ENCODE data around the gene GPR17. TPM values are rescaled to one million over a fixed set of nuclear protein-coding genes. Genes with fewer than 3 reads are reported as not detected.

The GPR17 gene
- polyA plus RNA-seq, 1 donor (not counting 4 experiments of a cell fraction or from before 2014, with no cell fraction given), result not detected

GRCh38 chr2:127653421-127654083, 7.6 kb downstream of the GPR17 start:
- H3K27ac ChIP-seq (ENCODE audit: control insufficient read depth, insufficient read depth, low read length), result no peak overlapping the region
- no peaks in the 10 kb centered on the region for H3K9me3 ChIP-seq (ENCODE audit: control insufficient read depth, low read depth, low read length)
- TF ChIP-seq CTCF (optimal IDR thresholded peaks at IDR 0.05 in 1 of 3, IDR thresholded peaks at IDR 0.05 in 1 of 3, conservative IDR thresholded peaks at IDR 0.05 in 1 of 3; ENCODE audit: extremely low read depth in 1 of 3, insufficient read depth in 2 of 3, low read length in 3 of 3) (no peak), EZH2 (IDR thresholded peaks at IDR 0.05; ENCODE audit: low read length) (no peak)
- no peak overlapping the region for H2AFZ ChIP-seq (ENCODE audit: control insufficient read depth, low read length)
- H3K9ac ChIP-seq (ENCODE audit: control insufficient read depth, extremely low read depth, insufficient read depth, low read length), result no peak overlapping the region
- no peaks in the 10 kb centered on the region for H3K9me1 ChIP-seq (ENCODE audit: control insufficient read depth, extremely low read depth, insufficient read depth, low read length)
- no peaks in the 10 kb centered on the region for H3K4me1 ChIP-seq (ENCODE audit: control insufficient read depth, extremely low read depth, insufficient read depth, low read length)
- H3K4me2 ChIP-seq (ENCODE audit: control insufficient read depth, extremely low read depth, insufficient read depth, low read depth, low read length), result no peak overlapping the region
- no peak overlapping the region for H3K4me3 ChIP-seq (ENCODE audit: control insufficient read depth in 2 of 3, extremely low read depth in 1 of 3, insufficient read depth in 2 of 3, low read depth in 1 of 3, low read length in 3 of 3)
- no peaks in the 10 kb centered on the region for H4K20me1 ChIP-seq (ENCODE audit: control insufficient read depth, extremely low read depth, insufficient read depth, low read length)
- DNase-seq (ENCODE audit: low read depth, low spot score) (no peak), FAIRE-seq (no peak)
- H3K79me2 ChIP-seq (ENCODE audit: control insufficient read depth, insufficient read depth, low read length), result no peaks in the 10 kb centered on the region
- no peaks in the 10 kb centered on the region for H3K27me3 ChIP-seq (ENCODE audit: control insufficient read depth, extremely low read depth, insufficient read depth, low read length)
- no peaks in the 10 kb centered on the region for H3K36me3 ChIP-seq (ENCODE audit: control insufficient read depth in 2 of 2, extremely low read depth in 1 of 2, insufficient read depth in 2 of 2, low read length in 2 of 2)
- dilution Hi-C loops (cut with MboI; ENCODE audit: extremely low pct_ligation_motif_present, low sequenced_read_pairs), result no loop called here

GRCh38 chr2:127654084-127654837, 8.3 kb downstream of the GPR17 start:
- H3K4me3 ChIP-seq (ENCODE audit: control insufficient read depth in 2 of 3, extremely low read depth in 1 of 3, insufficient read depth in 2 of 3, low read depth in 1 of 3, low read length in 3 of 3), result no peak overlapping the region
- H3K36me3 ChIP-seq (ENCODE audit: control insufficient read depth in 2 of 2, extremely low read depth in 1 of 2, insufficient read depth in 2 of 2, low read length in 2 of 2), result no peaks in the 10 kb centered on the region
- H3K9me1 ChIP-seq (ENCODE audit: control insufficient read depth, extremely low read depth, insufficient read depth, low read length), result no peaks in the 10 kb centered on the region
- H4K20me1 ChIP-seq (ENCODE audit: control insufficient read depth, extremely low read depth, insufficient read depth, low read length), result no peaks in the 10 kb centered on the region
- no peaks in the 10 kb centered on the region for H3K79me2 ChIP-seq (ENCODE audit: control insufficient read depth, insufficient read depth, low read length)
- no peak overlapping the region for H2AFZ ChIP-seq (ENCODE audit: control insufficient read depth, low read length)
- H3K27me3 ChIP-seq (ENCODE audit: control insufficient read depth, extremely low read depth, insufficient read depth, low read length), result no peaks in the 10 kb centered on the region
- no peak overlapping the region for H3K4me2 ChIP-seq (ENCODE audit: control insufficient read depth, extremely low read depth, insufficient read depth, low read depth, low read length)
- dilution Hi-C loops (cut with MboI; ENCODE audit: extremely low pct_ligation_motif_present, low sequenced_read_pairs), result no loop called here
- no peak for DNase-seq (ENCODE audit: low read depth, low spot score)
- no peak for TF ChIP-seq CTCF (optimal IDR thresholded peaks at IDR 0.05 in 1 of 3, IDR thresholded peaks at IDR 0.05 in 1 of 3, conservative IDR thresholded peaks at IDR 0.05 in 1 of 3; ENCODE audit: extremely low read depth in 1 of 3, insufficient read depth in 2 of 3, low read length in 3 of 3)
- no peak overlapping the region for H3K9ac ChIP-seq (ENCODE audit: control insufficient read depth, extremely low read depth, insufficient read depth, low read length)
- H3K4me1 ChIP-seq (ENCODE audit: control insufficient read depth, extremely low read depth, insufficient read depth, low read length), result no peaks in the 10 kb centered on the region
- FAIRE-seq, result no peak
- H3K27ac ChIP-seq (ENCODE audit: control insufficient read depth, insufficient read depth, low read length), result no peak overlapping the region
- H3K9me3 ChIP-seq (ENCODE audit: control insufficient read depth, low read depth, low read length), result no peaks in the 10 kb centered on the region

Measured in keratinocyte (primary cell).